ENCODE results near the gene RASSF10.

DNA sequence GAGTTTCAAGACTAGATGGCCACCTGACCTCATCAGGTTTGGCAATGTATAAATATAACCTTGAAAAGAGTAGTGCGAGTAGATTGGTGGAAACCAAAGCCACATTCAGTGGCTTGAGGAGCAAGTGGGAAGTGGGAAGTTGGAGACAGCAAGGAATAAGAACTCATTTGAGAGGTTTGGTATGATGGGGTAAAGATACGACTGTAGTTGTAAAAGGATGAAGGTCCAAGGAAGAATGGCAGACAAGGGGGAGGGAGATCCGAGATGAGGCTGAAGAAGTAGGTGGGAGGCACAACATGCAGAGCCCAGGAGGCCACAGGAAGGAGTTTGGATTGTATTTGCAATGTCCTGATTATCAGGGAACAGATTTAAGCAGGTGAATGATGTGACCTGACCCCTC is 20.8 kb downstream of the RASSF10 start:
- TF ChIP-seq, protein P1, sequence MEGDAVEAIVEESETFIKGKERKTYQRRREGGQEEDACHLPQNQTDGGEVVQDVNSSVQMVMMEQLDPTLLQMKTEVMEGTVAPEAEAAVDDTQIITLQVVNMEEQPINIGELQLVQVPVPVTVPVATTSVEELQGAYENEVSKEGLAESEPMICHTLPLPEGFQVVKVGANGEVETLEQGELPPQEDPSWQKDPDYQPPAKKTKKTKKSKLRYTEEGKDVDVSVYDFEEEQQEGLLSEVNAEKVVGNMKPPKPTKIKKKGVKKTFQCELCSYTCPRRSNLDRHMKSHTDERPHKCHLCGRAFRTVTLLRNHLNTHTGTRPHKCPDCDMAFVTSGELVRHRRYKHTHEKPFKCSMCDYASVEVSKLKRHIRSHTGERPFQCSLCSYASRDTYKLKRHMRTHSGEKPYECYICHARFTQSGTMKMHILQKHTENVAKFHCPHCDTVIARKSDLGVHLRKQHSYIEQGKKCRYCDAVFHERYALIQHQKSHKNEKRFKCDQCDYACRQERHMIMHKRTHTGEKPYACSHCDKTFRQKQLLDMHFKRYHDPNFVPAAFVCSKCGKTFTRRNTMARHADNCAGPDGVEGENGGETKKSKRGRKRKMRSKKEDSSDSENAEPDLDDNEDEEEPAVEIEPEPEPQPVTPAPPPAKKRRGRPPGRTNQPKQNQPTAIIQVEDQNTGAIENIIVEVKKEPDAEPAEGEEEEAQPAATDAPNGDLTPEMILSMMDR (IDR thresholded peaks at IDR 0.05; ENCODE audit: poor library complexity), result no peak
- no peak for TF ChIP-seq EZH2 (IDR thresholded peaks at IDR 0.05; ENCODE audit: borderline replicate concordance)
- no peak for TF ChIP-seq EZH2phosphoT487 (IDR thresholded peaks at IDR 0.05; ENCODE audit: low read depth, severe bottlenecking, unreplicated experiment)
